SKM-1 treated with dmso at 0.1 percent for 144 hours (cell line): ENCODE data around the gene QKI.
"Not testable (repeated sequence)": the region's sequence is repeated elsewhere in the genome, so short reads cannot be mapped to it uniquely, and the experiment has no call there.

ENCODE experiments used
- DNase-seq: peaks from one replicate; lab custom pipeline; 2025; ENCODE audit not compliant: unreplicated experiment; lab: John Stamatoyannopoulos, UW

The QKI gene

DNA sequence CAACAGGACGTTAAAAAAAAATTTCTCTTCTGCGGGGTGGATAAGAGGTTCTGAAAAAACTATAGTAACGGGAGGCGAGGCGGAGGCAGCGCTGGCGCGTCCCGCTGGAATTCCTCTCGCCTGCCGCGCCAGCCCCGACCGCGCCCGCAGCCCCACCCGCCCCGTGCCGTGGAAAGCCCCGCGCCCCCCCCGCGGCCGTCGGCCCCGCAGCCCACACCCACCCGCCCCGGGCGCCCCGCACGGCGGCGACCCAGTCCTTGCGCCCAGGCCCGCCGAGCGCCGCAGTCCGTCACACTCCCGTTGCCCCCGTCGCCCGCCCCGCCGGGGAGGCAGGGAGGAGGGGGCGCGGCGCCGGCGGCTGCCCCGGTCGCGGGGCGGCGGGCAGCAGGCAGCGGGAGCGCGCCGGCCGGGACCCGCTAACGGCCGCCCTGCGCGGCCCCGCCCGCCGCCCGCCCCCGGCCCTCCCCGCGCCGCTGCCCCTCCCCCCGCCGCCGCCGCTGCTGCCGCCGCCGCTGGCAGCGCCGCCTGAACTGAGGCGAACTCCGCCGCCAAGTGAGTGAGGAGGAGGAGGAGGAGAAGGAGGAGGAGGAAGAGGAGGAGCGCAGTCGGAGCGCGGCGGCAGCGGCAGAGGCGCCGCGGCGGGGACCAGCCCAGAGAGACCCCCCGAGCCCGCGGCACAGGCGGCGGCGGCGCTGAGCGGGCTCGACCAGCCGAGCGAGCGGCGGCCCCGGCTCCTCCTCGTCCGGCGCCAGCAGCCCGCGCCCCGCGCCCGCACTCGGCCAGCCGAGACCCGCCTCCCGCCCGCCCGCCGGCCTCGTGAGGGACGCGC, at the start of gene QKI:
Gene QKI (plus strand): TSS at position 602 of the 829 bp plus-strand sequence. CDS start 476 bp downstream, outside the sequence.
- peak; percentile 79 for DNase-seq

DNA sequence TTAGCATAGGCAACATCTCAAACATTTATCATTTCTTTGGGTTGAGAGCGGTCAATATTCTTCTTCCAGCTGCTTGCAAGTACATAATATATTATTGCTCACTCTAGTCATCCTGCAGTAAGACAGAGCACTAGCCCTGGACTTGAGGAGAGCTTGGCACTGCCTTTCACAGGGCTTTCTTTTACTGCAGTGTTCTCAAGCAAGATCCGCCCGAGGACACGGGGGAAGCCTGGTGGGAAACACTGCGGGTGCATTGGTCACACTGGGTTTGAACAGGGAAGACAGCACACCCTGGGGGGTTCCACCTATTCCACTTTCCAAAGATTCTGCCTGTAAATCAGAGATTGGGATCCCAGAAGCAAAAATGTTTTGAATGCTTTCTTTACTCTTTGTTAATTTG, 48.2 kb upstream of the QKI start:
- no peak for DNase-seq

GRCh38 chr6:163367497-163368183, 46.9 kb upstream of the QKI start:
- DNase-seq: no peak

DNA sequence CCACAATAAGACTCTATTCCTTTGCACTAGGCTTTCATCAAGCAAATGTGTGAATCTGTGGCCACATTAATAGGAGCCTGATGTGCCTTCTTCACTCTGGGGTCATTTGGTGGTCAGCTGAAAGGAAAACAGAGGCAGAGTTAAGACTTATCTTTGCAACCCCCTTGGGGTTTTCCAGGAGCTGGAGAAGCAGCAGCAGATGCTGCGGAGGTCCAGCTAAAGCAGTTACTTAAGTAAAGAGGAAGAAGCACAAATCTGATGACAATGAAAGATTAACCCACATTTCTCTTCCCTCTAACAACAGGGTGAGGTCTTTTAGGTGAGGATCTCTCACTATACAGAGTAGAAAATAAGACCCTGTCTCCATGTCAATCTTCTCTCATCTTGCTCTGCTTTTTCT, 45.4 kb upstream of the QKI start:
- no peak for DNase-seq

GRCh38 chr6:163369628-163370365, 44.7 kb upstream of the QKI start:
- no peak for DNase-seq

- DNase-seq: no peak
These were observed 43.9 kb upstream of the QKI start for GRCh38 chr6:163370464-163371117.

DNA sequence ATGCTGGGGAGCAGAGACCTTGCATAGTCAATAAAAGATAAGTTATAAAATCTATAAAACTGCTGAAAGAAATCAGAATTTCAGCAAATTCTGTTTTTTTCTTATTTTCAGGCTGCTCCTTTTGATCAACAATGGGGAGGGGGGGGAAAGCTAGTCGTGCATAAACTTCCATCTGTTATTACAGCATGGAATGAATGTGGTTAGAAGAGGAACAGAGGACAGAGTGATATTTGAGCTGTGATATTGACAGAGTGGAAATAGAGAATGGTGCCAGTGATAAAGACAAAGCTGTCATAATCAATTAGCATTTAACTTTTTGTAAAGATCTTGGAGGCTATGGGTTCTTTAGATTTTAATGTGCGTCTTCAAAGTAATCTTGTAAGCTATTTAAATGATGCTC, 43.4 kb upstream of the QKI start:
- no peak for DNase-seq

DNA sequence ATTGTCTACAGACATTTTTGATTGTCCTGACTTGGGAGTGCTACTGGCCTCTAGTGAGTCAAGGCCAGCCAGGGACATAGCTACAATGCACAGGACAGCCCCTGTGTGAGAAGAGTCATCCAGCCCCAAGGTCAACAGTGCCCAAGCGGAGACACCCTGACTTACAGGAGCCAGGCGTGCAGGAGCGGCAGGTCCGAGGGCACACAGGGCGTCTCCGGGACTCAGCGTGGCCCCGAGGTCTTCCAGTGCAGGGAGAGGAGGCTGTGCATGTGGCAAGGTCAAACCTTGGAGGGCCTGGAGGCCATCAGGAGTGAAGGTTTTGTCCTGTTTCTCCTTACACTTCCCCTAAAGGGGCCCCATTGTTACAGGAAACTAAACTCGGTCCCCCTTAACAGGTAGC, 41.3 kb upstream of the QKI start:
- no peak for DNase-seq

- no peak for DNase-seq
These were observed 39.2 kb upstream of the QKI start for GRCh38 chr6:163375361-163375760.

- no peak for DNase-seq
These were observed 38.3 kb upstream of the QKI start for GRCh38 chr6:163376187-163376586.

DNA sequence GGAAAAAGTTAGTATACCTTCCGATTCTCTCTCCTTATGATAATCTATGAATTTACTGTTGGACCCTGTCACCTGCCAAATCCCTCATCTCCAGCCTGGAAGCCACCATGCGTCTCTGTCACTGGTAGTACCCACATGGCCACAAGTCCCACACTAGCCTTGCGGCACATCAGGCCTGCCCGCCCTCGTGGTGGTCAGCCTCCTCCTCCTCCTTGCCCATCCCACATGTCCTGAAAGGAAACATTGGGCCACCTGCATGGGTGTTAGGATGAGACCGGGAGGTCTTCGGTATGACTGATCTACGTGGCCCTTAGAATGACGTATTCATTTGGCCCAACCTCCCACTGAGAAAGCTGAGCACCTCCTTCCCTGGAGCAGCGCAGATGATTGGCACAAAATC, 37.0 kb upstream of the QKI start:
- no peak for DNase-seq

- no peak for DNase-seq
These were observed 34.3 kb upstream of the QKI start for GRCh38 chr6:163380216-163380615.

GRCh38 chr6:163381118-163381756, 33.3 kb upstream of the QKI start:
- no peak for DNase-seq

- not testable (repeated sequence) for DNase-seq
These were observed 31.1 kb upstream of the QKI start for GRCh38 chr6:163383396-163383795.

GRCh38 chr6:163383912-163384311, 30.6 kb upstream of the QKI start:
- DNase-seq: no peak

GRCh38 chr6:163384510-163384909, 30.0 kb upstream of the QKI start:
- DNase-seq: no peak

- not testable (repeated sequence) for DNase-seq
These were observed 29.0 kb upstream of the QKI start for GRCh38 chr6:163385503-163385902.

DNA sequence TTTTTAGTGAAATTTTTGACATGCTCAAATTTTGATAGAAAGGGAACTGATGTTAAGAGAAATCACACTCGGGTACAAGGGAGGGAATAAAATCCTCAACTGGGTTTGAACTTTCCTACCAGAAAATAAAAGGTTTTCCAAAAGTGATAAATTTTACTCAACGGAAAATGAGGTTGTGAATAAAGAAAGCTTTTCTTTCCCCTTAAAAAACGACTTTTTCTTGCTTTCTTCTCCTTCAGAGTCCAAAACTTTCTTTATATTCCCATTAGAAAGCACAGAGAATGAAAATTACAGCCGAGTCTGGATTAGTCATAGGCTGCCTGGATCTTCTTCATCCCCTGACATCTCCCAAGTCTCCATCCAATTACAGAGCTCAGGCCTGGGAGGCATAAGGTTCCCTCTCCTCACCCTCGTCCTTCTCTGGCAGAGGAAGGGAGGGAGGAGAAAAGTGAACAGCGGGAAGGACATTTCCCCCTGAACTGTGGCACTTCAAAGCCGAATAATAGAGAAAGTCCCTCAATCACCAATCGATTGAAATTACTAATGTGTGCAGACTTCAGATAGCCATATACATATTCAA, 28.1 kb upstream of the QKI start:
- DNase-seq: no peak

DNA sequence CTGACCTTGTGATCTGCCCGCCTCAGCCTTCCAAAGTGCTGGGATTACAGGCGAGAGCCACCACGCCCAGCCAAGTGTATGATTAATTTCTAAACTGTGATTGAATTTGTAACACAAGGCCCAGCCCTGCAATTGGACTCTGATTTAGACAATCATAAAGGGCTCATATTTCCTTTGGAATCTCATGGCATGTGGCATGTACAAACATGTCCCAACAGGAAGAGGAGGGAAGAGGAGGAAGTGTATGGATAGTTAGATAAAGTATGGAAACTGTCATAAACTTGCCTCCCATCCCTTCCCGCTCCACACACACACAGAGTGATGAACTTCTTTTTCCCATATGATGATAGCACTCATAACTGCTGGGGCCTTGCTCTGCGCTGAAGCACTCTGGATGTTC, 27.2 kb upstream of the QKI start:
- DNase-seq: no peak

GRCh38 chr6:163389354-163389753, 25.2 kb upstream of the QKI start:
- peak; percentile 80 for DNase-seq
